Stomach (tissue), 9 donors: ENCODE measurements around the gene RTP2. TPM values are rescaled to one million over a fixed set of nuclear protein-coding genes. Genes with fewer than 3 reads are reported as not detected.

Experiments
- DNase-seq, 2 donors: peaks; one replicate each; pipeline versions ENCODE4 v3.0.0 to v3.0.0-alpha.2; 2013 to 2019
- H3K27ac ChIP-seq, 5 donors: fragments of 200-600 bp in 4 of 5; sonication (generic) in 4 of 5; one replicate each; pipeline ENCODE4 v1.5.1; 2013 to 2019; ENCODE audit warnings: mild to moderate bottlenecking in 1 of 5, moderate library complexity in 1 of 5
- H3K27me3 ChIP-seq, 3 donors: fragments of 200-600 bp; sonication (generic); one replicate each; pipeline ENCODE4 v1.5.1; 2017 to 2019; ENCODE audit warnings: mixed run types in 1 of 3
- H3K36me3 ChIP-seq, 4 donors: fragments of 200-600 bp; sonication (generic); 1 replicate in 3 of 4; 2 replicates in 1 of 4; pipeline ENCODE4 v1.5.1; 2016 to 2019
- H3K4me1 ChIP-seq, 4 donors: fragments of 200-600 bp; sonication (generic); one replicate each; pipeline ENCODE4 v1.5.1; 2016 to 2019
- H3K4me3 ChIP-seq, 4 donors: fragments of 200-600 bp; sonication (generic) in 3 of 4; one replicate each; pipeline ENCODE4 v1.5.1; 2016 to 2019; ENCODE audit warnings: mild to moderate bottlenecking in 1 of 4
- H3K9me3 ChIP-seq, 4 donors: fragments of 200-600 bp; sonication (generic); one replicate each; pipeline ENCODE4 v1.5.1; 2016 to 2019
- CTCF ChIP-seq, 7 experiments: fragments of 450-650 bp in 4 of 7; fragments of 200-600 bp in 3 of 7; sonication (generic) in 3 of 7; IDR thresholded peaks; one replicate each; pipeline ENCODE4 v1.5.1; 2016 to 2019; ENCODE audit warnings: antibody characterized with exemption in 7 of 7, control low read depth in 2 of 7, mild to moderate bottlenecking in 1 of 7
- EP300 ChIP-seq: sonication (generic); formaldehyde crosslinking; IDR thresholded peaks from one replicate; pipeline ENCODE4 v1.6.1; 2017; ENCODE audit warnings: antibody characterized with exemption
- POLR2A ChIP-seq, 4 donors: fragments of 450-650 bp; IDR thresholded peaks; one replicate each; pipeline ENCODE4 v1.6.1; 2016; ENCODE audit warnings: antibody characterized with exemption in 4 of 4, control low read depth in 2 of 4, mild to moderate bottlenecking in 1 of 4, moderate library complexity in 1 of 4
- POLR2AphosphoS5 ChIP-seq, 3 donors: sonication (generic); formaldehyde crosslinking; IDR thresholded peaks; one replicate each; pipeline ENCODE4 v1.6.1; 2016; ENCODE audit warnings: antibody characterized with exemption in 3 of 3
- WGBS, 5 donors: extraction: QIAGEN DNeasy Blood & Tissue Kit in 3 of 5; methylation state at CpG; one replicate each; pipeline versions ENCODE4 v1.1.5 to v1.1.7; 2013 to 2018; 5-methylcytosine and 5-hydroxymethylcytosine counted together
- intact Hi-C: fragments of 100-400 bp; cut with DNase I; formaldehyde crosslinking; loops from one replicate; pipeline ENCODE4 v1.15.1; 2023; ENCODE audit warnings: low total_unique reads
- polyA plus RNA-seq, 3 donors: library from polyadenylated mRNA; stranded (reverse); fragments of 200-250 nt; gene quantifications; one replicate each; pipeline ENCODE4 v1.2.3, GENCODE V29; 2013
- total RNA-seq, 5 donors: library from RNA; depleted of rRNA; stranded (reverse); fragments of >200 nt; gene quantifications; one replicate each; pipeline versions ENCODE4 v1.1.0 to v1.2.3, GENCODE V29; 2014 to 2016
- donor health status: healthy with polysubstance abuse.
- donor health status: Bipolar disorder and iron deficiency.
- donor health status: healthy.

RTP2 gene
- total and polyA plus RNA-seq, 8 donors: not detected

GRCh38 chr3:187744169-187745151 is 42.1 kb upstream of the RTP2 start:
- peak; percentile 58 to 91 for DNase-seq
- peak overlapping the region; percentile 57 to 83 (median 70) for H3K4me3 ChIP-seq
- intact Hi-C loops: no loop called here
- H3K36me3 ChIP-seq: no peaks in the 10 kb centered on the region
- TF ChIP-seq POLR2A (IDR thresholded peaks at IDR 0.05) (peak in 2 of 4 donors; percentile 9 to 37), POLR2AphosphoS5 (IDR thresholded peaks at IDR 0.05) (peak; percentile 17 to 69 (median 43)), CTCF (IDR thresholded peaks at IDR 0.05) (no peak)
- 0 to 1% (median 0%) methylated on average over 54 to 55 of the region's 55 CpGs for WGBS, 5 donors
- no peaks in the 10 kb centered on the region for H3K9me3 ChIP-seq
- H3K27me3 ChIP-seq: no peaks in the 10 kb centered on the region
- peak overlapping the region; percentile 93 to 100 (median 99) for H3K27ac ChIP-seq
- peaks cover 26 to 67% (median 50%) of the 10 kb centered on the region in 4 donors for H3K4me1 ChIP-seq

GRCh38 chr3:187743195-187744141 is 41.1 kb upstream of the RTP2 start:
- peak; percentile 63 to 84 for DNase-seq

GRCh38 chr3:187742351-187743171 is 40.2 kb upstream of the RTP2 start:
- TF ChIP-seq POLR2A (IDR thresholded peaks at IDR 0.05) (no peak), CTCF (IDR thresholded peaks at IDR 0.05) (no peak), POLR2AphosphoS5 (IDR thresholded peaks at IDR 0.05) (peak in 2 of 3 donors; percentile 5 to 42), EP300 (no peak)
- DNase-seq: peak; percentile 55 to 62
- intact Hi-C loops: no loop called here
- H3K4me3 ChIP-seq: peak overlapping the region; percentile 57 to 83 (median 70)
- 45 to 58% (median 47%) methylated on average over 13 of the region's 13 CpGs for WGBS, 5 donors
- no peaks in the 10 kb centered on the region for H3K9me3 ChIP-seq
- H3K36me3 ChIP-seq: no peaks in the 10 kb centered on the region
- H3K27ac ChIP-seq: peak overlapping the region; percentile 52 to 100 (median 98)
- H3K27me3 ChIP-seq: no peaks in the 10 kb centered on the region
- H3K4me1 ChIP-seq: peaks cover 17 to 48% (median 39%) of the 10 kb centered on the region in 4 donors

More at GRCh38 chr3:187743195-187744141, 41.1 kb upstream of the RTP2 start:
- H3K36me3 ChIP-seq: no peaks in the 10 kb centered on the region
- H3K4me1 ChIP-seq: peaks cover 26 to 57% (median 48%) of the 10 kb centered on the region in 4 donors
- no peaks in the 10 kb centered on the region for H3K9me3 ChIP-seq
- intact Hi-C loops: no loop called here
- TF ChIP-seq POLR2AphosphoS5 (IDR thresholded peaks at IDR 0.05) (peak in 2 of 3 donors; percentile 53 to 73), CTCF (IDR thresholded peaks at IDR 0.05) (no peak), POLR2A (IDR thresholded peaks at IDR 0.05) (peak in 1 of 4 donors; percentile 20)
- peak overlapping the region; percentile 93 to 100 (median 99) for H3K27ac ChIP-seq
- peak overlapping the region; percentile 57 to 83 (median 70) for H3K4me3 ChIP-seq
- no peaks in the 10 kb centered on the region for H3K27me3 ChIP-seq
- WGBS, 5 donors: 3 to 5% (median 4%) methylated on average over 45 of the region's 45 CpGs
